HepG2 (cell line): ENCODE data around the gene CD93.

Experiments used
- EP300 ChIP-seq, 3 experiments: sonication (generic) in 1 of 3; formaldehyde crosslinking in 1 of 3; IDR thresholded peaks; 2 replicates each; pipeline versions ENCODE4 v1.5.1 to v1.6.1; 2011 to 2020; ENCODE audit warnings: low read depth in 2 of 3, low read length in 2 of 3, borderline replicate concordance in 1 of 3, improper control_type of control experiment in 1 of 3, mild to moderate bottlenecking in 1 of 3, missing genetic modification reagents in 1 of 3, moderate library complexity in 1 of 3
- FOXA1 ChIP-seq, 2 experiments: fragments of 450-650 bp in 1 of 2; sonication (generic) in 1 of 2; formaldehyde crosslinking in 1 of 2; IDR thresholded peaks; 2 replicates each; pipeline versions ENCODE4 v1.4.0 to v1.6.1; 2016 to 2020; ENCODE audit warnings: missing genetic modification reagents in 1 of 2
- KDM1A ChIP-seq: IDR thresholded peaks from 2 replicates; pipeline ENCODE4 v1.6.1; 2016; ENCODE audit warnings: missing compliant biosample characterization
- MAFK ChIP-seq, 2 experiments: IDR thresholded peaks in 1 of 2; conservative IDR thresholded peaks in 1 of 2; 2 replicates each; pipeline ENCODE4 v1.6.1; 2011; ENCODE audit warnings: improper control_type of control experiment in 2 of 2, low read length in 2 of 2
- MBNL3 ChIP-seq: fragments of 250-450 bp; sonication (Bioruptor Pico); conservative IDR thresholded peaks from 2 replicates; pipeline ENCODE4 v1.8.0; 2022; ENCODE audit warnings: mild to moderate bottlenecking, inconsistent platforms
- TP53 ChIP-seq: sonication (generic); formaldehyde crosslinking; conservative IDR thresholded peaks from 2 replicates; pipeline ENCODE4 v1.4.0; 2020; ENCODE audit warnings: missing genetic modification reagents

- no peak for TF ChIP-seq MBNL3
- no peak for TF ChIP-seq EP300 (IDR thresholded peaks at IDR 0.05; ENCODE audit: low read depth in 2 of 2, low read length in 2 of 2)
- TF ChIP-seq EP300 (CRISPR knock-in tag; IDR thresholded peaks at IDR 0.05; ENCODE audit: borderline replicate concordance), result no peak
- TF ChIP-seq KDM1A (CRISPR knock-in tag), result no peak
- no peak for TF ChIP-seq MAFK (conservative IDR thresholded peaks at IDR 0.05 in 1 of 2, IDR thresholded peaks at IDR 0.05 in 1 of 2; ENCODE audit: low read length in 2 of 2)
- TF ChIP-seq FOXA1 (IDR thresholded peaks at IDR 0.05), result no peak
- no peak for TF ChIP-seq FOXA1 (CRISPR knock-in tag; IDR thresholded peaks at IDR 0.05)
- no peak for TF ChIP-seq TP53 (CRISPR knock-in tag)
Observed at GRCh38 chr20:23097636-23098580, 11.8 kb upstream of the CD93 start.
